ENCODE measurements around the gene KCNIP4.

The KCNIP4 gene

GRCh38 chr4:21447301-21448054 lies 501.1 kb downstream of the KCNIP4 start:
- Histone ChIP-seq H3K27me3 (ENCODE audit: insufficient read depth, low read length, poor library complexity, severe bottlenecking) (no peaks in the 10 kb centered on the region), H3K4me3 (ENCODE audit: low read length, poor library complexity, severe bottlenecking) (no peak overlapping the region), H3K9ac (ENCODE audit: low read depth, low read length, poor library complexity, severe bottlenecking) (no peak overlapping the region), H3K36me3 (ENCODE audit: insufficient read depth, low read length) (no peaks in the 10 kb centered on the region), H3K4me1 (ENCODE audit: insufficient read depth, low read length, poor library complexity, severe bottlenecking) (no peaks in the 10 kb centered on the region), H3K79me2 (ENCODE audit: insufficient read depth, low read length) (no peaks in the 10 kb centered on the region), H2AFZ (ENCODE audit: low read length) (no peak overlapping the region), H3K4me2 (ENCODE audit: low read depth, low read length, poor library complexity, severe bottlenecking) (no peak overlapping the region), H3F3A (ENCODE audit: low read depth) (no peaks in the 10 kb centered on the region), H3K9me2 (replicated peaks; ENCODE audit: low read depth, low read length) (no peaks in the 10 kb centered on the region), H3K9me3 (ENCODE audit: insufficient read depth, low read depth, low read length) (no peaks in the 10 kb centered on the region), H4K20me1 (ENCODE audit: insufficient read depth, low read length, poor library complexity, severe bottlenecking) (no peaks in the 10 kb centered on the region)
- TF ChIP-seq EZH2phosphoT487 (IDR thresholded peaks at IDR 0.05; ENCODE audit: borderline replicate concordance): no peak
- TF ChIP-seq CTCF (conservative IDR thresholded peaks at IDR 0.05; ENCODE audit: low read length): peak; percentile 18; the same call in 1 of the 2 replicates

- Histone ChIP-seq H3K27me3 (ENCODE audit: insufficient read depth, low read length, poor library complexity, severe bottlenecking) (no peaks in the 10 kb centered on the region), H3K36me3 (ENCODE audit: insufficient read depth, low read length) (no peaks in the 10 kb centered on the region), H3K9me2 (replicated peaks; ENCODE audit: low read depth, low read length) (no peaks in the 10 kb centered on the region), H3K9ac (ENCODE audit: low read depth, low read length, poor library complexity, severe bottlenecking) (no peak overlapping the region), H3K4me3 (ENCODE audit: low read length, poor library complexity, severe bottlenecking) (no peak overlapping the region), H3K9me3 (ENCODE audit: insufficient read depth, low read depth, low read length) (no peaks in the 10 kb centered on the region), H3K4me1 (ENCODE audit: insufficient read depth, low read length, poor library complexity, severe bottlenecking) (no peaks in the 10 kb centered on the region), H3K4me2 (ENCODE audit: low read depth, low read length, poor library complexity, severe bottlenecking) (no peak overlapping the region), H4K20me1 (ENCODE audit: insufficient read depth, low read length, poor library complexity, severe bottlenecking) (no peaks in the 10 kb centered on the region), H3K79me2 (ENCODE audit: insufficient read depth, low read length) (no peaks in the 10 kb centered on the region), H2AFZ (ENCODE audit: low read length) (no peak overlapping the region), H3F3A (ENCODE audit: low read depth) (no peaks in the 10 kb centered on the region)
- no peak for TF ChIP-seq EZH2phosphoT487 (IDR thresholded peaks at IDR 0.05; ENCODE audit: borderline replicate concordance)
- no peak for TF ChIP-seq CTCF (conservative IDR thresholded peaks at IDR 0.05; ENCODE audit: low read length)
Measured at GRCh38 chr4:21420166-21420565, 528.4 kb downstream of the KCNIP4 start.

GRCh38 chr4:21415728-21416127 lies 532.8 kb downstream of the KCNIP4 start:
- Histone ChIP-seq H3K4me3 (ENCODE audit: low read length, poor library complexity, severe bottlenecking) (no peak overlapping the region), H3K27me3 (ENCODE audit: insufficient read depth, low read length, poor library complexity, severe bottlenecking) (no peaks in the 10 kb centered on the region), H2AFZ (ENCODE audit: low read length) (no peak overlapping the region), H4K20me1 (ENCODE audit: insufficient read depth, low read length, poor library complexity, severe bottlenecking) (no peaks in the 10 kb centered on the region), H3K4me1 (ENCODE audit: insufficient read depth, low read length, poor library complexity, severe bottlenecking) (no peaks in the 10 kb centered on the region), H3K4me2 (ENCODE audit: low read depth, low read length, poor library complexity, severe bottlenecking) (no peak overlapping the region), H3K36me3 (ENCODE audit: insufficient read depth, low read length) (no peaks in the 10 kb centered on the region), H3K79me2 (ENCODE audit: insufficient read depth, low read length) (no peaks in the 10 kb centered on the region), H3K9me2 (replicated peaks; ENCODE audit: low read depth, low read length) (no peaks in the 10 kb centered on the region), H3K9me3 (ENCODE audit: insufficient read depth, low read depth, low read length) (no peaks in the 10 kb centered on the region), H3F3A (ENCODE audit: low read depth) (no peaks in the 10 kb centered on the region), H3K9ac (ENCODE audit: low read depth, low read length, poor library complexity, severe bottlenecking) (no peak overlapping the region)
- TF ChIP-seq EZH2phosphoT487 (IDR thresholded peaks at IDR 0.05; ENCODE audit: borderline replicate concordance): no peak
- no peak for TF ChIP-seq CTCF (conservative IDR thresholded peaks at IDR 0.05; ENCODE audit: low read length)
